Peyer's patch (tissue), 4 donors: ENCODE data around the gene SLC22A23. TPM values are rescaled to one million over a fixed set of nuclear protein-coding genes. Genes with fewer than 3 reads are reported as not detected.

Source experiments
- DNase-seq, 3 donors: peaks; one replicate each; pipeline ENCODE4 v3.0.0-alpha.2; 2017 to 2019
- H3K27ac ChIP-seq, 4 donors: fragments of 200-600 bp; sonication (generic); one replicate each; pipeline ENCODE4 v1.5.1; 2016 to 2019
- H3K27me3 ChIP-seq, 2 donors: fragments of 200-600 bp; sonication (generic); one replicate each; pipeline ENCODE4 v1.5.1; 2019
- H3K36me3 ChIP-seq, 3 donors: fragments of 200-600 bp; sonication (generic); one replicate each; pipeline ENCODE4 v1.5.1; 2016 to 2019
- H3K4me1 ChIP-seq, 4 donors: fragments of 200-600 bp; sonication (generic); one replicate each; pipeline ENCODE4 v1.5.1; 2016 to 2019
- H3K4me3 ChIP-seq, 4 donors: fragments of 200-600 bp; sonication (generic); 1 replicate in 3 of 4; 2 replicates in 1 of 4; pipeline ENCODE4 v1.5.1; 2016 to 2019; ENCODE audit warnings: mild to moderate bottlenecking in 1 of 4
- H3K9me3 ChIP-seq, 4 donors: fragments of 200-600 bp; sonication (generic); one replicate each; pipeline ENCODE4 v1.5.1; 2016 to 2019; ENCODE audit warnings: mild to moderate bottlenecking in 1 of 4
- CTCF ChIP-seq, 6 experiments: fragments of 450-650 bp in 4 of 6; fragments of 200-600 bp in 2 of 6; sonication (generic) in 1 of 6; IDR thresholded peaks; one replicate each; pipeline ENCODE4 v1.5.1; 2017 to 2019; ENCODE audit warnings: antibody characterized with exemption in 6 of 6, mild to moderate bottlenecking in 3 of 6, moderate library complexity in 1 of 6
- POLR2A ChIP-seq, 2 donors: fragments of 450-650 bp; IDR thresholded peaks; one replicate each; pipeline ENCODE4 v1.5.1; 2017; ENCODE audit warnings: antibody characterized with exemption in 2 of 2, mild to moderate bottlenecking in 2 of 2, moderate library complexity in 2 of 2
- total RNA-seq, 4 donors: library from RNA; depleted of rRNA; stranded (reverse); fragments of >200 nt; gene quantifications; one replicate each; pipeline ENCODE4 v1.1.0, GENCODE V29; 2016

SLC22A23 gene
- total RNA-seq, 4 donors from 2014 or later, result 22.3 to 145 (median 91.6) TPM

GRCh38 chr6:3299221-3299620 lies 157.6 kb downstream of the SLC22A23 start:
- no peak for TF ChIP-seq POLR2A (IDR thresholded peaks at IDR 0.05)

GRCh38 chr6:3297909-3298308 lies 158.9 kb downstream of the SLC22A23 start:
- DNase-seq, result peak in 2 of 3 donors; percentile 20 to 29
- H3K27me3 ChIP-seq, result no peaks in the 10 kb centered on the region
- no peak overlapping the region for H3K27ac ChIP-seq
- H3K4me1 ChIP-seq, result peaks cover 0 to 8% (median 0%) of the 10 kb centered on the region in 4 donors
- H3K36me3 ChIP-seq, result peaks cover 0 to 27% (median 0%) of the 10 kb centered on the region in 3 donors
- H3K9me3 ChIP-seq, result no peaks in the 10 kb centered on the region
- TF ChIP-seq CTCF (IDR thresholded peaks at IDR 0.05), result no peak
- no peak overlapping the region for H3K4me3 ChIP-seq

More at GRCh38 chr6:3299221-3299620, 157.6 kb downstream of the SLC22A23 start:
- no peak overlapping the region for H3K27ac ChIP-seq
- H3K4me3 ChIP-seq, result no peak overlapping the region
- H3K27me3 ChIP-seq, result no peaks in the 10 kb centered on the region
- peak in 1 of 3 donors; percentile 17 for DNase-seq
- H3K4me1 ChIP-seq, result peaks cover 0 to 8% (median 0%) of the 10 kb centered on the region in 4 donors
- H3K9me3 ChIP-seq, result no peaks in the 10 kb centered on the region
- peaks cover 0 to 17% (median 0%) of the 10 kb centered on the region in 3 donors for H3K36me3 ChIP-seq

GRCh38 chr6:3297006-3297405 lies 159.8 kb downstream of the SLC22A23 start:
- Histone ChIP-seq H3K9me3 (no peaks in the 10 kb centered on the region), H3K36me3 (peaks cover 0 to 29% (median 0%) of the 10 kb centered on the region in 3 donors), H3K27ac (no peak overlapping the region), H3K27me3 (no peaks in the 10 kb centered on the region), H3K4me3 (no peak overlapping the region), H3K4me1 (peaks cover 0 to 8% (median 0%) of the 10 kb centered on the region in 4 donors)
- TF ChIP-seq POLR2A (IDR thresholded peaks at IDR 0.05) (no peak), CTCF (IDR thresholded peaks at IDR 0.05) (no peak)
- peak in 1 of 3 donors; percentile 26 for DNase-seq

- DNase-seq, result peak in 2 of 3 donors; percentile 41 to 45
- H3K4me1 ChIP-seq, result peaks cover 0 to 8% (median 0%) of the 10 kb centered on the region in 4 donors
- TF ChIP-seq CTCF (IDR thresholded peaks at IDR 0.05) (no peak), POLR2A (IDR thresholded peaks at IDR 0.05) (no peak)
- H3K9me3 ChIP-seq, result no peaks in the 10 kb centered on the region
- peaks cover 0 to 29% (median 0%) of the 10 kb centered on the region in 3 donors for H3K36me3 ChIP-seq
- H3K27me3 ChIP-seq, result no peaks in the 10 kb centered on the region
- no peak overlapping the region for H3K27ac ChIP-seq
- H3K4me3 ChIP-seq, result no peak overlapping the region
These were observed 160.3 kb downstream of the SLC22A23 start for GRCh38 chr6:3296537-3296936.

GRCh38 chr6:3296078-3296477 lies 160.8 kb downstream of the SLC22A23 start:
- peaks cover 0 to 33% (median 0%) of the 10 kb centered on the region in 3 donors for H3K36me3 ChIP-seq
- H3K4me1 ChIP-seq, result peaks cover 0 to 8% (median 0%) of the 10 kb centered on the region in 4 donors
- no peak overlapping the region for H3K4me3 ChIP-seq
- no peaks in the 10 kb centered on the region for H3K27me3 ChIP-seq
- peak in 2 of 3 donors; percentile 50 to 52 for DNase-seq
- no peak overlapping the region for H3K27ac ChIP-seq
- TF ChIP-seq POLR2A (IDR thresholded peaks at IDR 0.05) (no peak), CTCF (IDR thresholded peaks at IDR 0.05) (no peak)
- no peaks in the 10 kb centered on the region for H3K9me3 ChIP-seq

GRCh38 chr6:3294921-3295871 lies 161.7 kb downstream of the SLC22A23 start:
- Histone ChIP-seq H3K9me3 (no peaks in the 10 kb centered on the region), H3K4me3 (no peak overlapping the region), H3K27ac (no peak overlapping the region), H3K4me1 (peaks cover 0 to 8% (median 0%) of the 10 kb centered on the region in 4 donors), H3K36me3 (peaks cover 0 to 42% (median 0%) of the 10 kb centered on the region in 3 donors), H3K27me3 (no peaks in the 10 kb centered on the region)
- peak in 2 of 3 donors; percentile 56 to 60 for DNase-seq
- TF ChIP-seq CTCF (IDR thresholded peaks at IDR 0.05) (peak in 3 of 6 experiments; percentile 46 to 52 (median 50)), POLR2A (IDR thresholded peaks at IDR 0.05) (no peak)
